SK-N-SH (cell line): ENCODE results near the gene TAOK1. TPM values are rescaled to one million over a fixed set of nuclear protein-coding genes. Genes with fewer than 3 reads are reported as not detected.

Source experiments
- CTCF ChIA-PET: fragments of 300-600, 350-600 bp; formaldehyde crosslinking; extraction: SDS; loops from one replicate; lab custom pipeline; 2021; lab: Yijun Ruan, JAX
- POLR2A ChIA-PET: fragments of 350-600 bp; sonication (Branson Sonifier 250); formaldehyde crosslinking; extraction: SDS; loops from one replicate; lab custom pipeline; 2020; ENCODE audit warnings: antibody characterized with exemption, inconsistent platforms; lab: Yijun Ruan, JAX
- DNase-seq: peaks from one replicate; pipeline ENCODE4 v3.0.0; 2012
- H2AFZ ChIP-seq: fragments of 200-600 bp; sonication (generic); 2 replicates; pipeline ENCODE4 v1.8.1; 2016; ENCODE audit warnings: antibody characterized with exemption, mild to moderate bottlenecking, low read depth
- H3F3A ChIP-seq: fragments of 200-600 bp; sonication (generic); replicated peaks from 2 replicates; pipeline ENCODE3; 2016; ENCODE audit warnings: antibody characterized with exemption, mild to moderate bottlenecking; ENCODE audit not compliant: insufficient read depth
- H3K27ac ChIP-seq, 2 experiments: fragments of 200-500 bp in 1 of 2; fragments of 200-600 bp in 1 of 2; sonication (Bioruptor generic) in 1 of 2; sonication (generic), shearing (Covaris generic) in 1 of 2; 2 replicates each; pipeline versions ENCODE4 v1.5.1 to v1.6.1; 2014 to 2016; ENCODE audit warnings: low read depth in 2 of 2, inconsistent platforms in 1 of 2, low read length in 1 of 2, mild to moderate bottlenecking in 1 of 2, mixed read lengths in 1 of 2
- H3K27me3 ChIP-seq: fragments of 200-600 bp; sonication (generic), shearing (Covaris generic); 2 replicates; pipeline ENCODE4 v1.6.1; 2016; ENCODE audit warnings: mixed run types; ENCODE audit not compliant: insufficient read depth
- H3K36me3 ChIP-seq, 2 experiments: fragments of 200-500 bp in 1 of 2; fragments of 200-600 bp in 1 of 2; sonication (Bioruptor generic) in 1 of 2; sonication (generic) in 1 of 2; replicated peaks in 1 of 2; 2 replicates each; pipeline versions ENCODE3 to v1.5.1; 2014 to 2016; ENCODE audit warnings: low read length in 1 of 2, mild to moderate bottlenecking in 1 of 2; ENCODE audit not compliant: insufficient read depth in 2 of 2, control insufficient read depth in 1 of 2
- H3K4me1 ChIP-seq, 2 experiments: fragments of 200-500 bp in 1 of 2; fragments of 200-600 bp in 1 of 2; sonication (Bioruptor generic) in 1 of 2; sonication (generic), shearing (Covaris generic) in 1 of 2; 2 replicates each; pipeline versions ENCODE4 v1.5.1 to v1.6.1; 2014 to 2016; ENCODE audit warnings: low read depth in 1 of 2, low read length in 1 of 2, mixed run types in 1 of 2; ENCODE audit not compliant: insufficient read depth in 2 of 2, control insufficient read depth in 1 of 2
- H3K4me2 ChIP-seq: fragments of 200-600 bp; sonication (generic), shearing (Covaris generic); 2 replicates; pipeline ENCODE4 v1.6.1; 2017; ENCODE audit warnings: mixed run types
- H3K4me3 ChIP-seq, 2 experiments: fragments of 200-500 bp in 1 of 2; fragments of 200-600 bp in 1 of 2; sonication (Bioruptor generic) in 1 of 2; sonication (generic), shearing (Covaris generic) in 1 of 2; 2 replicates each; pipeline versions ENCODE4 v1.5.1 to v1.8.1; 2014 to 2016; ENCODE audit warnings: low read depth in 2 of 2, inconsistent platforms in 1 of 2, low read length in 1 of 2, mild to moderate bottlenecking in 1 of 2, mixed read lengths in 1 of 2, moderate library complexity in 1 of 2
- H3K79me2 ChIP-seq: fragments of 200-600 bp; sonication (generic); 2 replicates; pipeline ENCODE4 v1.8.1; 2017; ENCODE audit warnings: mild to moderate bottlenecking; ENCODE audit not compliant: insufficient read depth
- H3K9ac ChIP-seq: fragments of 200-600 bp; sonication (generic); 2 replicates; pipeline ENCODE4 v1.6.1; 2017; ENCODE audit warnings: mixed run types
- H3K9me2 ChIP-seq: fragments of 200-600 bp; sonication (generic); 2 replicates; pipeline ENCODE4 v1.6.1; 2017; ENCODE audit warnings: mixed run types
- H3K9me3 ChIP-seq: fragments of 200-600 bp; sonication (generic); 2 replicates; pipeline ENCODE4 v1.6.1; 2017; ENCODE audit warnings: mixed run types, mild to moderate bottlenecking, moderate library complexity
- H4K20me1 ChIP-seq: fragments of 200-600 bp; sonication (generic); 2 replicates; pipeline ENCODE4 v1.6.1; 2017; ENCODE audit warnings: mild to moderate bottlenecking, mixed run types; ENCODE audit not compliant: insufficient read depth
- CHD2 ChIP-seq: fragments of 150-350 bp; IDR thresholded peaks from 2 replicates; pipeline ENCODE4 v1.6.1; 2018; ENCODE audit warnings: low read length; ENCODE audit not compliant: partially characterized antibody
- CTCF ChIP-seq: fragments of 200-600 bp; sonication (generic); IDR thresholded peaks from 2 replicates; pipeline ENCODE4 v1.6.1; 2017; ENCODE audit warnings: antibody characterized with exemption, mild to moderate bottlenecking, moderate library complexity
- ELF1 ChIP-seq: IDR thresholded peaks from 2 replicates; pipeline ENCODE4 v1.4.0; 2012
- FOSL2 ChIP-seq: IDR thresholded peaks from 2 replicates; pipeline ENCODE4 v1.4.0; 2012; ENCODE audit warnings: low read depth, mild to moderate bottlenecking, moderate library complexity, borderline replicate concordance
- FOXJ3 ChIP-seq: sonication (generic); formaldehyde crosslinking; IDR thresholded peaks from 2 replicates; pipeline ENCODE4 v1.5.1; 2020; ENCODE audit warnings: mild to moderate bottlenecking, missing genetic modification reagents
- GATA2 ChIP-seq: sonication (generic); formaldehyde crosslinking; IDR thresholded peaks from 2 replicates; pipeline ENCODE4 v1.5.0; 2020; ENCODE audit warnings: mild to moderate bottlenecking, missing genetic modification reagents
- IRF3 ChIP-seq: fragments of 150-350 bp; IDR thresholded peaks from 2 replicates; pipeline ENCODE4 v1.6.1; 2016; ENCODE audit warnings: mild to moderate bottlenecking, low read depth, low read length
- MAX ChIP-seq: IDR thresholded peaks from 2 replicates; pipeline ENCODE4 v1.4.0; 2012; ENCODE audit warnings: low read depth
- MEF2A ChIP-seq: IDR thresholded peaks from 2 replicates; pipeline ENCODE4 v1.4.0; 2012; ENCODE audit warnings: low read depth, borderline replicate concordance
- PBX3 ChIP-seq: IDR thresholded peaks from 2 replicates; pipeline ENCODE4; 2012
- RCOR1 ChIP-seq: fragments of 150-350 bp; IDR thresholded peaks from 2 replicates; pipeline ENCODE4 v1.6.1; 2017; ENCODE audit warnings: antibody characterized with exemption, low read length
- REST ChIP-seq: IDR thresholded peaks from 2 replicates; pipeline ENCODE4 v1.6.1; 2012; ENCODE audit warnings: mild to moderate bottlenecking, low read depth, low read length, moderate library complexity
- RFX5 ChIP-seq: IDR thresholded peaks from 2 replicates; pipeline ENCODE4 v1.6.1; 2012; ENCODE audit warnings: mild to moderate bottlenecking, improper control_type of control experiment, low read length
- SIN3A ChIP-seq: IDR thresholded peaks from 2 replicates; pipeline ENCODE4 v1.6.1; 2012; ENCODE audit warnings: low read depth, mild to moderate bottlenecking, low read length, moderate library complexity, borderline replicate concordance
- USF1 ChIP-seq: IDR thresholded peaks from 2 replicates; pipeline ENCODE4 v1.4.0; 2012; ENCODE audit warnings: low read depth, borderline replicate concordance
- USF2 ChIP-seq: fragments of 150-350 bp; IDR thresholded peaks from 2 replicates; pipeline ENCODE4 v1.6.1; 2017; ENCODE audit warnings: antibody characterized with exemption, low read length, low read depth, borderline replicate concordance
- YY1 ChIP-seq: IDR thresholded peaks from 2 replicates; pipeline ENCODE4 v1.4.0; 2012; ENCODE audit warnings: low read depth, mild to moderate bottlenecking
- WGBS: methylation state at CpG from one replicate; pipeline ENCODE4 v1.1.6; 2017; ENCODE audit warnings: low lambda C conversion rate; 5-methylcytosine and 5-hydroxymethylcytosine counted together
- polyA plus RNA-seq, 3 experiments: library from polyadenylated mRNA; depleted of rRNA; stranded (reverse); fragments of >200 nt; gene quantifications; 2 replicates each; pipeline ENCODE4 v1.2.3, GENCODE V29; 2012

Gene TAOK1
- polyA plus RNA-seq, 1 of the 3 experiments (the other 2 are of a cell fraction): 5.9 TPM

GRCh38 chr17:29596811-29597210 lies 206.6 kb downstream of the TAOK1 start (continued):
- TF ChIP-seq FOXJ3 (CRISPR knock-in tag) (no peak), CTCF (no peak), ELF1 (no peak), PBX3 (no peak), USF1 (no peak), RCOR1 (no peak), FOSL2 (no peak), GATA2 (CRISPR knock-in tag) (no peak), USF2 (no peak), YY1 (no peak), CHD2 (no peak)
- TF ChIP-seq, all 33 proteins: peak for 0

DNA sequence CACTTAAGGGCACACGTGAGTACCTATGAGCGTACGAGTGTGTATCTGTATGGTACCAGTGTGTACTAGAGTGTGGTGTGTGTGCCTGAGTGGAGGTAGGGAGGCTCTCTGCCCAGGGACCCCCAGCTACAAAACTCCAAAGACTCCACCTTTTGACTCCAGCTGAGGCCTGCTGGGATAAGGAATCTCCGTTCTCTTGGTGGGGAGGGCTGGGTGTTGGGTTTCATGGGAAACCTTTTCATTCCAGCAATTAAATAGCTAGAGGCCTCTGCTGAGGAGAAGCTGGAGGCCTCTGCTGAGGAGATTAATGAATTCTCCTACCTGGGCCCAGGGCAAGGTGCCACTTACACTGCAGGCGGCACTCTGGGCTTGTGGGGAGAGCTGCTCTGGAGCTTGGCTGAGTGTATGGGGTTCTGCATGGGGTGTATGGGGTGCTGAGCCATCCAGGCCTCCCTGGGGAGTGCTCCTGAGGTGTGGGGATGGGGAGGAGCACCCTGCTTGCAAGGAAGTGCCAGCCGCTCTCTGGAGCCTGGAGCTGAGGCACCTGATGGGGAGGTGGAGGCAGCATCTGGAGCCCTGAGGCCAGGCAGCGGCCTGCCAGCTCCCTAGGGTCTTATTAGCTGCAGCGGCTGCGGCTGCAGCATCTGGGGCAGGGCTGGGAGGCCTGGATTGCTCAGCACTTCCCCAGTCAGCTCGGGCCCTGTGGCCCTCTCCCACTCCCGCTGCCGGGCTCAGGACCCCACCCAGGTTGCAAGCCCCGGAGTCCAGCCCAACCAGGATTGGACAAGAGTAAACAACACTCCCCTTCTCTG lies 207.4 kb downstream of the TAOK1 start:
- peaks cover 4% of the 10 kb centered on the region; the same call in 1 of the 2 replicates for H4K20me1 ChIP-seq
- H3K27ac ChIP-seq: peak overlapping the region in 1 of 2 experiments; percentile 32; a peak in 1 of 4 replicates
- 82% methylated on average over 7 of the region's 13 CpGs for WGBS
- H3F3A ChIP-seq: peaks cover 2% of the 10 kb centered on the region
- CTCF ChIA-PET: interaction anchor here (0.6 to 2.9 kb wide), 10 partner anchors 9 to 619 kb away, joined by 3 to 8 read pairs (median 4); no protein-coding TSS in a partner anchor
- H3K4me3 ChIP-seq: no peak overlapping the region; a peak in 1 of 4 replicates
- no peak for DNase-seq
- H3K9ac ChIP-seq: no peak overlapping the region
- no peaks in the 10 kb centered on the region for H3K36me3 ChIP-seq
- H3K4me1 ChIP-seq: peaks cover 8 to 48% of the 10 kb centered on the region in 2 experiments; a peak in 3 of 4 replicates
- no peaks in the 10 kb centered on the region for H3K9me3 ChIP-seq
- no peak overlapping the region for H2AFZ ChIP-seq
- H3K27me3 ChIP-seq: no peaks in the 10 kb centered on the region
- peaks cover 31% of the 10 kb centered on the region for H3K79me2 ChIP-seq
- H3K4me2 ChIP-seq: no peak overlapping the region
- POLR2A ChIA-PET: interaction anchor here (0.9 kb wide), 1 partner anchor 180 kb away, joined by 3 read pairs; no protein-coding TSS in a partner anchor
- H3K9me2 ChIP-seq: no peaks in the 10 kb centered on the region
- TF ChIP-seq RCOR1 (no peak), MAX (no peak), ELF1 (no peak), REST (no peak), RFX5 (no peak), IRF3 (no peak), MEF2A (no peak), SIN3A (no peak), YY1 (no peak)
